OCI-LY7 (cell line): ENCODE measurements around the gene CLDN19. TPM values are rescaled to one million over a fixed set of nuclear protein-coding genes. Genes with fewer than 3 reads are reported as not detected.

Experiments
- BruUV-seq: library from RNA; stranded (reverse); fragments of 400-500 nt; replicated peaks from 2 replicates; lab custom pipeline; 2021; lab: Mats Ljungman, UMichigan
- CTCF ChIA-PET: fragments of 300-600 bp; sonication (Branson Sonifier 250); formaldehyde crosslinking; loops from one replicate; lab custom pipeline; 2022; ENCODE audit warnings: antibody characterized with exemption; ENCODE audit not compliant: unreplicated experiment; lab: Charles Lee
- POLR2A ChIA-PET: fragments of 300-600 bp; sonication (Branson Sonifier 250); formaldehyde crosslinking; loops from one replicate; lab custom pipeline; 2022; ENCODE audit warnings: antibody characterized with exemption; lab: Charles Lee
- DNase-seq: peaks from one replicate; pipeline ENCODE4 v3.0.0-alpha.2; 2015; ENCODE audit warnings: low spot score
- H2AFZ ChIP-seq: fragments of 200-600 bp; sonication (generic), shearing (Covaris generic); 2 replicates; pipeline ENCODE4 v1.6.1; 2014; ENCODE audit warnings: mild to moderate bottlenecking, antibody characterized with exemption, low read length, moderate library complexity
- H3K27ac ChIP-seq: fragments of 200-600 bp; sonication (generic); 2 replicates; pipeline ENCODE4 v1.5.1; 2014; ENCODE audit warnings: mixed run types, low read depth, mild to moderate bottlenecking, moderate library complexity, low read length, inconsistent platforms; ENCODE audit not compliant: poor library complexity, severe bottlenecking
- H3K36me3 ChIP-seq: fragments of 200-600 bp; sonication (generic); 2 replicates; pipeline ENCODE4 v1.6.1; 2014; ENCODE audit warnings: mild to moderate bottlenecking, antibody characterized with exemption, low read length, moderate library complexity, mixed read lengths; ENCODE audit not compliant: insufficient read depth
- H3K4me1 ChIP-seq: fragments of 200-600 bp; sonication (generic); 2 replicates; pipeline ENCODE4 v1.5.1; 2014; ENCODE audit warnings: mild to moderate bottlenecking, low read length; ENCODE audit not compliant: insufficient read depth, poor library complexity, severe bottlenecking
- H3K4me2 ChIP-seq: fragments of 200-600 bp; sonication (generic); 2 replicates; pipeline ENCODE4 v1.6.1; 2014; ENCODE audit warnings: mild to moderate bottlenecking, low read length
- H3K4me3 ChIP-seq: fragments of 200-600 bp; sonication (generic); 2 replicates; pipeline ENCODE4 v1.5.1; 2014; ENCODE audit warnings: mild to moderate bottlenecking, low read depth, low read length; ENCODE audit not compliant: poor library complexity, severe bottlenecking
- H3K79me2 ChIP-seq: fragments of 200-600 bp; sonication (generic); 2 replicates; pipeline ENCODE4 v1.6.1; 2016; ENCODE audit warnings: low read depth, mild to moderate bottlenecking, low read length, moderate library complexity, mixed read lengths; ENCODE audit not compliant: insufficient read depth
- H3K9me2 ChIP-seq: fragments of 200-600 bp; sonication (generic); 2 replicates; pipeline ENCODE4 v1.6.1; 2016; ENCODE audit warnings: mild to moderate bottlenecking, low read length, mixed read lengths; ENCODE audit not compliant: insufficient read depth
- H3K9me3 ChIP-seq: fragments of 200-600 bp; sonication (generic); 2 replicates; pipeline ENCODE4 v1.6.1; 2014; ENCODE audit warnings: mild to moderate bottlenecking, mixed run types, low read length, mixed read lengths
- H4K20me1 ChIP-seq: fragments of 200-600 bp; sonication (generic); 2 replicates; pipeline ENCODE4 v1.6.1; 2014; ENCODE audit warnings: mild to moderate bottlenecking, antibody characterized with exemption, low read length, moderate library complexity, mixed read lengths; ENCODE audit not compliant: insufficient read depth
- CTCF ChIP-seq: fragments of 200-600 bp; sonication (generic); conservative IDR thresholded peaks from 2 replicates; pipeline ENCODE4 v1.5.1; 2014; ENCODE audit warnings: mild to moderate bottlenecking, antibody characterized with exemption, low read length, moderate library complexity, mixed read lengths
- EZH2phosphoT487 ChIP-seq: fragments of 200-600 bp; sonication (generic); IDR thresholded peaks from 2 replicates; pipeline ENCODE4 v1.6.1; 2018; ENCODE audit warnings: low read depth, borderline replicate concordance, mild to moderate bottlenecking, mixed run types, antibody characterized with exemption, low read length, moderate library complexity, mixed read lengths
- intact Hi-C: fragments of 100-400 bp; cut with micrococcal nuclease; formaldehyde crosslinking; loops from one replicate; pipeline ENCODE4 v1.10.0; 2022; ENCODE audit not compliant: unreplicated experiment
- total RNA-seq, 2 experiments: library from RNA; depleted of rRNA in 1 of 2; stranded (reverse); fragments of >200 nt in 1 of 2; shearing (Covaris generic) in 1 of 2; gene quantifications; 2 replicates each; pipeline ENCODE4 v1.2.3, GENCODE V29; 2014 to 2022

Gene CLDN19
- total RNA-seq, 2 experiments from 2014 or later, result not detected

GRCh38 chr1:42783092-42783491 is 43.1 kb upstream of the CLDN19 start:
- H3K9me2 ChIP-seq, result no peaks in the 10 kb centered on the region
- no peaks in the 10 kb centered on the region for H3K9me3 ChIP-seq
- no peaks in the 10 kb centered on the region for H3K79me2 ChIP-seq
- TF ChIP-seq CTCF (no peak), EZH2phosphoT487 (no peak)
- H3K4me2 ChIP-seq, result no peak overlapping the region
- no peak for DNase-seq
- CTCF ChIA-PET, result no interaction called here
- BruUV-seq, result no TSS peak
- no peak overlapping the region for H3K27ac ChIP-seq
- POLR2A ChIA-PET, result interaction anchor here (0.6 to 1.4 kb wide), 3 partner anchors 14 to 1811 kb away, joined by 4 to 5 read pairs (median 4); no protein-coding TSS in a partner anchor
- H4K20me1 ChIP-seq, result no peaks in the 10 kb centered on the region; the same call in 1 of the 2 replicates
- no peak overlapping the region for H3K4me3 ChIP-seq
- H3K4me1 ChIP-seq, result no peaks in the 10 kb centered on the region
- peaks cover 46% of the 10 kb centered on the region for H3K36me3 ChIP-seq
- H2AFZ ChIP-seq, result no peak overlapping the region
- intact Hi-C loops, result no loop called here

- peaks cover 72% of the 10 kb centered on the region for H3K36me3 ChIP-seq
Observed at GRCh38 chr1:42780176-42780575, 40.1 kb upstream of the CLDN19 start.

More at GRCh38 chr1:42780176-42780575, 40.1 kb upstream of the CLDN19 start:
- POLR2A ChIA-PET, result interaction anchor here (0.7 to 1.6 kb wide), 4 partner anchors 11 to 993 kb away, joined by 3 read pairs; no protein-coding TSS in a partner anchor
- TF ChIP-seq CTCF, result no peak
- Histone ChIP-seq H3K9me2 (no peaks in the 10 kb centered on the region), H3K4me3 (no peak overlapping the region), H3K27ac (no peak overlapping the region), H3K79me2 (no peaks in the 10 kb centered on the region), H3K9me3 (no peaks in the 10 kb centered on the region), H3K4me2 (no peak overlapping the region), H2AFZ (no peak overlapping the region), H3K4me1 (no peaks in the 10 kb centered on the region), H4K20me1 (no peaks in the 10 kb centered on the region; the same call in 1 of the 2 replicates)
- DNase-seq, result no peak
- CTCF ChIA-PET, result interaction anchor here (1.1 kb wide), 1 partner anchor 293 kb away, joined by 3 read pairs; no protein-coding TSS in a partner anchor
- no TSS peak for BruUV-seq
- intact Hi-C loops, result no loop called here
